ENCODE results near the gene CCDC82. TPM values are rescaled to one million over a fixed set of nuclear protein-coding genes. Genes with fewer than 3 reads are reported as not detected.

CCDC82 gene
- total RNA-seq, 1 donor from 2014 or later, result 26.2 TPM

DNA sequence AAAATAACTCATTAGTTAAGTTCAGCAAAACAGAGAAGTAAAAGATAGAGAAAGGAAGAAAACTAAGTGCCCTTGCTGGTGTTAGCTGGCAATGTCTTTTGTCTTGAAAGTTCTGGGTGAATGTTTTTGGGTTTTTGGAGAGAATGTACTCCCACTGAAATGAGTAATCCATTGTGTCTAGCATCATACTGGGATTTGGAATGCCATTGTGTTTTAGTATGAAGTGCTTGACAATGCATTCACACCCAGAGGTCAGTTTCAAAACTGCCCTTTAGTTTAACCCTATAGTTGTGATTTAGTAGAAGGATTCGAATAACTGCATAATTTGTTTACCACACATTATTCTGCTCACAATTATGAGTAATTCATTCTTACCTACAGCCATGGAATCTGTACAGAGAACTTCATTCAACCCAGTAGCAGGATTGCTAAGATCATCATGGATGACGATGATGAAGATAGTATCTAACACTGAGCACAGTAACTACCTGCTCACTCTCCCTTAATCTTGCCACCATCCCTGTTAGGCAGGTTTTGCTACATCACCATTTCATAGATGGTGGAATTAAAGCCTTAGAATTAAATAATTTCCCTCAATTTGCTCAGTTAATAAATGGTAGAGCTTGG is 80.6 kb downstream of the CCDC82 start:
- Histone ChIP-seq H3K4me3 (ENCODE audit: insufficient read depth, low read depth, low read length) (no peak overlapping the region), H3K4me2 (ENCODE audit: low read length) (peak overlapping the region; percentile 41), H3K36me3 (ENCODE audit: insufficient read depth, low read length) (no peaks in the 10 kb centered on the region), H3K9ac (ENCODE audit: low read length) (peak overlapping the region; percentile 53), H3K4me1 (ENCODE audit: insufficient read depth, low read length) (peaks cover 76% of the 10 kb centered on the region), H3K27me3 (ENCODE audit: insufficient read depth, low read length) (no peaks in the 10 kb centered on the region), H2AFZ (ENCODE audit: low read depth, low read length) (no peak overlapping the region), H3K79me2 (ENCODE audit: insufficient read depth, low read length) (peaks cover 73% of the 10 kb centered on the region), H3K9me3 (ENCODE audit: insufficient read depth, low read depth, low read length) (no peaks in the 10 kb centered on the region), H4K20me1 (ENCODE audit: insufficient read depth, low read length) (no peaks in the 10 kb centered on the region), H3K27ac (ENCODE audit: low read depth, low read length) (peak overlapping the region; percentile 100)
- Mint-ChIP-seq H3K36me3 (ENCODE audit: low read depth, unreplicated experiment) (no peaks in the 10 kb centered on the region), H3K4me1 (ENCODE audit: low read depth, unreplicated experiment) (peaks cover 66% of the 10 kb centered on the region), H3K27me3 (ENCODE audit: low read depth, unreplicated experiment) (no peaks in the 10 kb centered on the region), H3K9me3 (ENCODE audit: unreplicated experiment) (no peaks in the 10 kb centered on the region), H3K27ac (ENCODE audit: unreplicated experiment) (peak overlapping the region; percentile 99), H3K4me3 (ENCODE audit: unreplicated experiment) (peak overlapping the region; percentile 37)
- FAIRE-seq (peak; percentile 62), DNase-seq (ENCODE audit: low read depth) (peak; percentile 81)
- TF ChIP-seq CTCF (IDR thresholded peaks at IDR 0.05; ENCODE audit: insufficient read depth, low read depth, low read length), result no peak
- no peak for TF ChIP-seq EZH2 (IDR thresholded peaks at IDR 0.05; ENCODE audit: insufficient read depth, low read length)

DNA sequence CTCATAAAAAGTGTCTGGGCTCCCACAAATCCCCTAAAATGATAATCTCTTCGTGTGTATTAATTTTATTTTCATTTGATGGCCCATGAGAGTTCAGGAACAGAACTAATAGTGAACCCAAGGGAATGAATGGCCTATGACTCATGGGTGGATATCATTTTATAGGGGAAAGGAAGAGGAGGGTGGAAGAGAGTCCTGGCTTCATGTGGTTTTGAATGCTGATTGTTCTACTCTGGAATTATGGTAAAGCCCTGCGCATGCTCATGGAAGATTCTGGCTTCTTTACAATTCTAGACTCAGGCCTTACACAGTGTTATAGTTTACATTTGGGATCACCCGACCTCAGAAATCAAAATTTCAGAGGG is 82.0 kb downstream of the CCDC82 start:
- peak overlapping the region; percentile 53 for H3K4me3 ChIP-seq (ENCODE audit: insufficient read depth, low read depth, low read length)
- Mint-ChIP-seq H3K36me3 (ENCODE audit: low read depth, unreplicated experiment) (no peaks in the 10 kb centered on the region), H3K27me3 (ENCODE audit: low read depth, unreplicated experiment) (no peaks in the 10 kb centered on the region), H3K27ac (ENCODE audit: unreplicated experiment) (peak overlapping the region; percentile 99), H3K4me3 (ENCODE audit: unreplicated experiment) (peak overlapping the region; percentile 63), H3K9me3 (ENCODE audit: unreplicated experiment) (no peaks in the 10 kb centered on the region), H3K4me1 (ENCODE audit: low read depth, unreplicated experiment) (peaks cover 65% of the 10 kb centered on the region)
- H3K79me2 ChIP-seq (ENCODE audit: insufficient read depth, low read length), result peaks cover 68% of the 10 kb centered on the region
- H3K9ac ChIP-seq (ENCODE audit: low read length), result peak overlapping the region; percentile 94
- H3K27ac ChIP-seq (ENCODE audit: low read depth, low read length), result peak overlapping the region; percentile 100
- H3K9me3 ChIP-seq (ENCODE audit: insufficient read depth, low read depth, low read length), result no peaks in the 10 kb centered on the region
- no peak overlapping the region for H2AFZ ChIP-seq (ENCODE audit: low read depth, low read length)
- no peaks in the 10 kb centered on the region for H3K36me3 ChIP-seq (ENCODE audit: insufficient read depth, low read length)
- DNase-seq (ENCODE audit: low read depth) (peak; percentile 90), FAIRE-seq (peak; percentile 91)
- TF ChIP-seq EZH2 (IDR thresholded peaks at IDR 0.05; ENCODE audit: insufficient read depth, low read length), result no peak
- TF ChIP-seq CTCF (IDR thresholded peaks at IDR 0.05; ENCODE audit: insufficient read depth, low read depth, low read length), result no peak
- H4K20me1 ChIP-seq (ENCODE audit: insufficient read depth, low read length), result no peaks in the 10 kb centered on the region
- peak overlapping the region; percentile 85 for H3K4me2 ChIP-seq (ENCODE audit: low read length)
- peaks cover 74% of the 10 kb centered on the region for H3K4me1 ChIP-seq (ENCODE audit: insufficient read depth, low read length)
- H3K27me3 ChIP-seq (ENCODE audit: insufficient read depth, low read length), result no peaks in the 10 kb centered on the region
